Activated CD8-positive, alpha-beta memory T cell treated with anti-CD3 and anti-CD28 coated beads, Interleukin-2, amount 10 ng/mL, durations not matched to agents 7 days and 5 days (primary cell): Measurements from ENCODE around the gene ANKRD35. TPM values are rescaled to one million over a fixed set of nuclear protein-coding genes. Genes with fewer than 3 reads are reported as not detected.

Source experiments
- ATAC-seq: fragments of 150-1000 bp; cut with Tn5 transposase; one replicate; pipeline ENCODE4 v1.10.0; 2021; ENCODE audit warnings: moderate library complexity
- CTCF ChIA-PET: fragments of 350-600 bp; sonication (Branson Sonifier 250); formaldehyde crosslinking; loops from one replicate; lab custom pipeline; 2021; ENCODE audit warnings: antibody characterized with exemption; lab: Charles Lee
- DNase-seq: peaks from one replicate; pipeline ENCODE4 v3.0.0-alpha.2; 2020
- H3K27ac Mint-ChIP-seq: one replicate; pipeline ENCODE4 v1.8.0; 2021; ENCODE audit warnings: mild to moderate bottlenecking, mixed read lengths
- H3K27me3 Mint-ChIP-seq: one replicate; pipeline ENCODE4 v1.8.0; 2021; ENCODE audit warnings: mixed read lengths
- H3K36me3 Mint-ChIP-seq: one replicate; pipeline ENCODE4 v1.8.0; 2021; ENCODE audit warnings: mild to moderate bottlenecking, mixed read lengths
- H3K4me1 Mint-ChIP-seq: one replicate; pipeline ENCODE4 v1.8.0; 2021; ENCODE audit warnings: mixed read lengths
- H3K4me3 Mint-ChIP-seq: one replicate; pipeline ENCODE4 v1.8.0; 2021; ENCODE audit warnings: mild to moderate bottlenecking, moderate library complexity, mixed read lengths
- H3K9me3 Mint-ChIP-seq: one replicate; pipeline ENCODE4 v1.8.0; 2022; ENCODE audit warnings: low read depth, mixed read lengths
- total RNA-seq, 2 experiments: library from RNA; stranded (reverse); gene quantifications; one replicate each; pipeline ENCODE4 v1.2.3, GENCODE V29; 2021

Gene ANKRD35
- total RNA-seq, 2 experiments from 2014 or later = 1.1 to 1.4 TPM

DNA sequence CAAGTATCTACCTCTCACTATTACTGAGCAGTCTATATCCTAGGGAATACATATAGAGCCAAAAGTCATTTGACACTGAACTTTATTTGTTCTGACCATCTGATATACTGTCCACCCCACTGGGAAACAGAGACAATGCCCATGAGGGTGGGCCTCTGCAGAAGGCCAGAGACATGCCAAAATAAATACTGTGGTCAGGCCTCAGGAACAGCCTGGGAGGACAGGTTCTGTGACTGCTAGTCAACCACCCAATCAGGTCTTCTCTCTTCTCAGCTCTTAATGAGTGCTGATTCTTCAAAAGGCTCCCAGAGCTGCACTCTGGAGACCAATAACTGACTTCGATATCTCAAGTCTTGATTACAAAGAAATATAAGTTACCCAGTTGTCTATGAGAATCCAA lies 5.5 kb upstream of the ANKRD35 start:
- CTCF ChIA-PET = interaction anchor here (0.7 to 4.1 kb wide), 31 partner anchors 10 to 136 kb away, joined by 3 to 31 read pairs (median 5); partner anchors contain the start of genes HJV, ITGA10, LIX1L and NUDT17
- no peaks in the 10 kb centered on the region for H3K9me3 Mint-ChIP-seq
- no peaks in the 10 kb centered on the region for H3K36me3 Mint-ChIP-seq
- peaks cover 5% of the 10 kb centered on the region for H3K27me3 Mint-ChIP-seq
- peaks cover 4% of the 10 kb centered on the region for H3K4me1 Mint-ChIP-seq
- H3K4me3 Mint-ChIP-seq = no peak overlapping the region
- DNase-seq (no peak), ATAC-seq (no peak)
- no peak overlapping the region for H3K27ac Mint-ChIP-seq

DNA sequence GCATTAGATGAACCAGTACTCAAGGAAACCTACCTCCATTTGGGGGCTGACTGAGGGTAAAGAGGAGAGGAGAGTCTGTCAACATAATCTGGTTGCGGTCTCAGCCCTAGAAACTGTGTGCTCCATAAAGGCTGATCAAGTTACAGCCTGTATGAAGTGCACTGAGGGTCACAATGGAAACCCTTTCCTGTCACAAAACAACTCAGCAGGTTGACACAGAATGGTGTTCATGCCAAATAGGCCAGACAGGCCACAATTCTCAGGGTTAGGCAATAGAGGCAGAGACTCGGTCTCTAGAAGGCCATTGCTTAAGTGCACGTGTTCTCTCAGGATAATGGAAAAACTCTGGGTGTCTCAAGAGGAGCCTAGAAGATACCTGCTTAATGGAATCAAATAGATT lies 4.1 kb upstream of the ANKRD35 start:
- no peak for ATAC-seq
- no peak for DNase-seq
- H3K36me3 Mint-ChIP-seq = no peaks in the 10 kb centered on the region
- H3K4me1 Mint-ChIP-seq = peaks cover 14% of the 10 kb centered on the region
- CTCF ChIA-PET = interaction anchor here (1.1 to 4.1 kb wide), 2 partner anchors 30 to 44 kb away, joined by 3 to 31 read pairs; partner anchors contain the start of gene NUDT17
- no peak overlapping the region for H3K27ac Mint-ChIP-seq
- H3K27me3 Mint-ChIP-seq = peaks cover 14% of the 10 kb centered on the region
- no peaks in the 10 kb centered on the region for H3K9me3 Mint-ChIP-seq
- H3K4me3 Mint-ChIP-seq = no peak overlapping the region

DNA sequence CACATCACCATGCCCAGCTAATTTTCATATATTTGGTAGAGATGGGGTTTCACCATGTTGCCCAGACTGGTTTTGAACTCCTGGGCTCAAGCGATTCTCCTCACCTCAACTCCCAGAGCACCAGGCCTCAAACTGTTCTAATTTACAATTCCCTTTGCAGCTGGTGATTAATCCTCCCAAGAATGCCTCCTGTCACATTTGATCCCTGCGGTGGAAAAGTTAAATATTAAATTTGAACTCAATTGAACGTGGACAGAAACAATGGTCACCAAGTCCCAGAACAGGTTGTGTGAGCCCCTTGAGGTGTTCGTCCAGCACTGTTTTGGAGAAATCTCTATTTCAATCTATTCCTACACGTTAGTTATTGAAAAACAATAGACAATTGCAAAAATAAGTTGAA lies 2.0 kb upstream of the ANKRD35 start:
- DNase-seq = no peak
- no peaks in the 10 kb centered on the region for H3K9me3 Mint-ChIP-seq
- peaks cover 32% of the 10 kb centered on the region for H3K27me3 Mint-ChIP-seq
- H3K27ac Mint-ChIP-seq = no peak overlapping the region
- CTCF ChIA-PET = interaction anchor here (0.7 to 1.3 kb wide), 2 partner anchors 42 to 92 kb away, joined by 3 to 4 read pairs; partner anchors contain the start of gene NUDT17
- no peaks in the 10 kb centered on the region for H3K36me3 Mint-ChIP-seq
- peaks cover 16% of the 10 kb centered on the region for H3K4me1 Mint-ChIP-seq
- no peak for ATAC-seq
- no peak overlapping the region for H3K4me3 Mint-ChIP-seq

DNA sequence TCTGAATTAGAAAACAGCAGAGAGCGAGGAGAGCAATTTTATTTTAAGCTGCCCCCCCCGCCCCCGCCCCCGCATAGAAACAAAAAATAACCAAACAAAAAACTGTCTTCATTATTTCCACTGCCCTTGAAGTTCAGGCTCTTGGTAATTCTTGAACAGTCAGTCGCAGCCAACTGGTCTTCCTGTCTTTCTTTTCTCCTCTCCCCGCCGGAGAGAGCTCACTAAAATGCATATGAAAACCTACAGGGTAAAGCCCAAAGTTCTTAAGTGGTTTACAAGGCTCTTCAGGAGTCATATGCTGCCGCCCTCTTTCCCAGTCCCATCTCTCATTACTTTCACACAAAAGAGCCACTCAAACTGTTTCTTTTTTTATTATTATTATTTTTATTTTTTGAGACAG lies 1.1 kb upstream of the ANKRD35 start:
- no peak for DNase-seq
- Mint-ChIP-seq H3K27me3 (peaks cover 34% of the 10 kb centered on the region), H3K27ac (no peak overlapping the region), H3K9me3 (no peaks in the 10 kb centered on the region), H3K4me1 (peaks cover 16% of the 10 kb centered on the region), H3K4me3 (peak overlapping the region; percentile 28), H3K36me3 (no peaks in the 10 kb centered on the region)
- CTCF ChIA-PET = interaction anchor here (0.6 to 5.2 kb wide), 5 partner anchors 22 to 93 kb away, joined by 3 to 26 read pairs (median 3); partner anchors contain the start of gene NUDT17
- no peak for ATAC-seq

DNA sequence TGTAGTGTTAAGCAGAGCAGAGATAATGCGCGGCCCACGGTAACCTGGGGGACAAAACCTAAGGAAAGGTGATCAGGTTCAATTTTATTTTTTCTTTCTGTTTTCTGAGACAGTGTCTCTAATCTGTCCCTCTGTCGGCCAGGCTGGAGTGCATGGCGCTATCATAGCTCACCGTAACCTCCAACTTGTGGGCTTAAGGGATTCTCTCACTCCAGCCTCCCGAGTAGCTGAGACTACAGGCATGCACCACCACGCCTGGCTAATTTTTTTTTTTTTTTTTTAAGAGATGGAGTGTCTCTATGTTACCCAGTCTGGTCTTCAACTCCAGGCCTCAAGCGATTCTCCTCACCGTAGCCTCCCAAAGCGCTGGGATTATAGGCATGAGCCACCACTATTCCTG lies 724 bp upstream of the ANKRD35 start:
- peaks cover 34% of the 10 kb centered on the region for H3K27me3 Mint-ChIP-seq
- no peaks in the 10 kb centered on the region for H3K36me3 Mint-ChIP-seq
- DNase-seq = no peak
- H3K4me1 Mint-ChIP-seq = peaks cover 16% of the 10 kb centered on the region
- H3K27ac Mint-ChIP-seq = no peak overlapping the region
- CTCF ChIA-PET = interaction anchor here (0.6 to 5.2 kb wide), 5 partner anchors 13 to 93 kb away, joined by 3 to 26 read pairs (median 3); partner anchors contain the start of gene NUDT17
- peak overlapping the region; percentile 74 for H3K4me3 Mint-ChIP-seq
- H3K9me3 Mint-ChIP-seq = no peaks in the 10 kb centered on the region
- no peak for ATAC-seq

DNA sequence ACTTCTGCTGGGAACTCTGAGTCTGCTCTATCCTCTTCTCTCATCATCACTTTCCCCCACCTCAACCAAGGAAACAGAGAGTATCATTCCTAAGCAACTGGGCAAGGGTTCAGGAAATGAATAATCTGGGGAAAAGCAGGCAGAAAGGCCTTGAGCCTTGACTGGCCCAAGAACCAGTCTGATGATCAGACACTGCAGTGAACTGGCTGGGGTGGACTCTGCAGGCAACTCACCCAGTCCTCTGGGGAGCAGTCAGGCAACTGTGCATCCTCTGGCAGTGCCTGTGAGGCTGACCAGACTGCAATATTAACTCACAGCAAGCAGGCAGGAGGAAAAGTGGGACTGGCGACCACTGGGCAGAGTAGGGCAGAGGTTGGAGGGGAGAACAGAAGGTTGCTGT lies 991 bp downstream of the ANKRD35 start:
- Mint-ChIP-seq H3K4me1 (peaks cover 16% of the 10 kb centered on the region), H3K4me3 (no peak overlapping the region), H3K27ac (no peak overlapping the region), H3K36me3 (no peaks in the 10 kb centered on the region), H3K27me3 (peaks cover 41% of the 10 kb centered on the region), H3K9me3 (no peaks in the 10 kb centered on the region)
- CTCF ChIA-PET = interaction anchor here (0.7 to 5.2 kb wide), 4 partner anchors 8 to 111 kb away, joined by 3 to 26 read pairs (median 8); partner anchors contain the start of genes ITGA10 and NUDT17
- no peak for ATAC-seq
- no peak for DNase-seq

DNA sequence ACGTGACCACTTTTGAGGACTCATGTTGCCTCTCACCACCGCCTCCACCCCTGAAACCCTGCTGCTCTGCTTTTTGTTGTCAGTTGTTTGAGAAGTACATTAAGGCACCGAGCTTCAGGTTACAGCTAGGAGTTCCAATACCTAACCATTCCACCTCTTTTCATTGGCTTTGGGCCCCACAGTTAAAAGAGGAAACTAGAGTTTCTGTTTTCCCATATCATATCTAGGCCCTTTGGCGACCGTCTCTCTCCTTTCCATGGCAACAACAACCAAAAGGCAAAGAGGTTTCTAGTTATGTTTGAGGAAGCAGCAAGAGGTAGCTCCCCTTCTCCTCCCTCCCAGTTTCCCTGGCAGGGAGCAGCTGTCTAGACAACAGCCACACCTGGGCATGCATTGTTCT lies 5.9 kb downstream of the ANKRD35 start:
- CTCF ChIA-PET = interaction anchor here (2.2 to 3.8 kb wide), 4 partner anchors 12 to 34 kb away, joined by 8 to 17 read pairs (median 13); partner anchors contain the start of genes ITGA10 and NUDT17
- Mint-ChIP-seq H3K36me3 (no peaks in the 10 kb centered on the region), H3K27ac (no peak overlapping the region), H3K27me3 (peaks cover 47% of the 10 kb centered on the region), H3K9me3 (no peaks in the 10 kb centered on the region), H3K4me1 (peaks cover 5% of the 10 kb centered on the region), H3K4me3 (no peak overlapping the region)
- DNase-seq = no peak
- ATAC-seq = no peak

DNA sequence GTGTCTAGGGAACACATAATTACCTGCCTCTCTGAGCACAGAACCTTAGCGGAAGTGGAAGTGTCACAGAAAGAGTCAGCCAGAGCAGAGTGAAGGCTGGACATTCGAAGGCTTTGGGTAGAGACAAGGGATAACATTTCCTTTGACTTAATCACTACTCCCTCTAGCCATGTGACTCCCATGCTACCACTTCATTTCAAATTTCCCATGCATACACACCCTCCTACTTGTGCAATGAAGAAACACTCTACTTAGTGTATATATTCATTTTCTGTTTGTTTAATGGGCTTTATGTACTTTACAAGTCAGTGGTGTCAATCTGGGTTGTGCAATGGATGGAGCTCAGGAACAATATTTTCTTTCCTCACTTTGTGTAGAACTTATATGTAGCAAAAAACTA lies 6.9 kb downstream of the ANKRD35 start:
- Mint-ChIP-seq H3K27me3 (peaks cover 47% of the 10 kb centered on the region), H3K36me3 (no peaks in the 10 kb centered on the region), H3K4me3 (no peak overlapping the region), H3K9me3 (no peaks in the 10 kb centered on the region), H3K27ac (no peak overlapping the region), H3K4me1 (peaks cover 2% of the 10 kb centered on the region)
- no peak for DNase-seq
- CTCF ChIA-PET = interaction anchor here (0.8 to 2.4 kb wide), 5 partner anchors 13 to 33 kb away, joined by 3 to 9 read pairs (median 4); partner anchors contain the start of genes ITGA10, NUDT17 and PIAS3
- no peak for ATAC-seq

DNA sequence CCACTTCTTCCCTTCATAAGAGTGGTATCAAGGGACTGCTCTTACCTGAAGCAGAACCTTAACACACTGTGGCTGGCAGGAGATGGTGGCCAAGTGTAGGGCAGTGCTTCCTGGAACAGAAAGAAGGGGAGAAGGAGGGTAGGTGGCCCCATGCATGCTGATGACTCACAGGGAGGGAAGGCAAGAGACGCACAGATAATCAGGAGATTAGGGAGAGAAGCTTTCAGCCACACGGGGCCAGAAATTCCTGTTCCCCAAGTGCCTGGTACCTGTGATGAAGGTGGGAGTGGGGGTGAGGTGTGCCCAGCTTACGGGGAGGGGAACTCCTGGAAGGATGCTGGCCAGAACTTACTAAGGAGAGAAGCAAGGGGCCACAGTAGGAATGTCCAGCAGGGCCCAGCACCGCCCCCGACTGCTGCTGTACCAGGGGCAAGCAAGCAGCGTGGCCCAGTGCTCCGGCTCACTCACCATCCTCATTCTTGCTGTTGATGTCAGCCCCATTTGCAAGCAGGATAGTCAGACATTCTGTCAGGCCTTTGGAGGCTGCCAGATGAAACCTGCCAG lies 7.7 kb downstream of the ANKRD35 start:
- peaks cover 49% of the 10 kb centered on the region for H3K27me3 Mint-ChIP-seq
- H3K9me3 Mint-ChIP-seq = no peaks in the 10 kb centered on the region
- H3K4me3 Mint-ChIP-seq = no peak overlapping the region
- DNase-seq (no peak), ATAC-seq (no peak)
- H3K4me1 Mint-ChIP-seq = peaks cover 3% of the 10 kb centered on the region
- no peak overlapping the region for H3K27ac Mint-ChIP-seq
- no peaks in the 10 kb centered on the region for H3K36me3 Mint-ChIP-seq
- CTCF ChIA-PET = interaction anchor here (0.8 to 2.0 kb wide), 4 partner anchors 14 to 33 kb away, joined by 3 to 5 read pairs (median 4); partner anchors contain the start of genes NUDT17 and PIAS3

DNA sequence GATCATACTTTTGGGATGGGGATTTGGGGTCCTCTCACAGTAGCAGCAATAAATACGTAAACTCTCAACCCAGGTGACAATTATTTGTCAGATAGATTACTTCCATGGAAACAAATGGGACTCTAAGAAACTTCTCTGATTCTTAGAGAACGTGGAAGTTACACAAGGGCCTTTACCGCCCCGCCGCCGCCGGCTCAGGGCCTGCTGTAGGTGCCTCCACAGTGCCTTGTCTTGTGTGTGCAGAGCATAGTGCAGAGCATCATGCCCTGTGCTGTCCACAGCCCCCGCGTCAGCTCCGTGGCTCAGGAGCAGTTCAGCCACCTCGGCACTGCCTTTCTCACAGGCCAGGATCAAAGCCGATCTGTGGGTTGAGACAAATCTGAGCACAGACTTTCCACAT lies 11.0 kb downstream of the ANKRD35 start:
- Mint-ChIP-seq H3K9me3 (no peaks in the 10 kb centered on the region), H3K36me3 (no peaks in the 10 kb centered on the region), H3K27me3 (peaks cover 46% of the 10 kb centered on the region), H3K4me3 (no peak overlapping the region), H3K4me1 (peaks cover 19% of the 10 kb centered on the region), H3K27ac (no peak overlapping the region)
- ATAC-seq = no peak
- no peak for DNase-seq
- CTCF ChIA-PET = interaction anchor here (1.5 to 9.3 kb wide), 3 partner anchors 15 to 144 kb away, joined by 3 to 83 read pairs (median 51); partner anchors contain the start of genes NUDT17 and PIAS3

DNA sequence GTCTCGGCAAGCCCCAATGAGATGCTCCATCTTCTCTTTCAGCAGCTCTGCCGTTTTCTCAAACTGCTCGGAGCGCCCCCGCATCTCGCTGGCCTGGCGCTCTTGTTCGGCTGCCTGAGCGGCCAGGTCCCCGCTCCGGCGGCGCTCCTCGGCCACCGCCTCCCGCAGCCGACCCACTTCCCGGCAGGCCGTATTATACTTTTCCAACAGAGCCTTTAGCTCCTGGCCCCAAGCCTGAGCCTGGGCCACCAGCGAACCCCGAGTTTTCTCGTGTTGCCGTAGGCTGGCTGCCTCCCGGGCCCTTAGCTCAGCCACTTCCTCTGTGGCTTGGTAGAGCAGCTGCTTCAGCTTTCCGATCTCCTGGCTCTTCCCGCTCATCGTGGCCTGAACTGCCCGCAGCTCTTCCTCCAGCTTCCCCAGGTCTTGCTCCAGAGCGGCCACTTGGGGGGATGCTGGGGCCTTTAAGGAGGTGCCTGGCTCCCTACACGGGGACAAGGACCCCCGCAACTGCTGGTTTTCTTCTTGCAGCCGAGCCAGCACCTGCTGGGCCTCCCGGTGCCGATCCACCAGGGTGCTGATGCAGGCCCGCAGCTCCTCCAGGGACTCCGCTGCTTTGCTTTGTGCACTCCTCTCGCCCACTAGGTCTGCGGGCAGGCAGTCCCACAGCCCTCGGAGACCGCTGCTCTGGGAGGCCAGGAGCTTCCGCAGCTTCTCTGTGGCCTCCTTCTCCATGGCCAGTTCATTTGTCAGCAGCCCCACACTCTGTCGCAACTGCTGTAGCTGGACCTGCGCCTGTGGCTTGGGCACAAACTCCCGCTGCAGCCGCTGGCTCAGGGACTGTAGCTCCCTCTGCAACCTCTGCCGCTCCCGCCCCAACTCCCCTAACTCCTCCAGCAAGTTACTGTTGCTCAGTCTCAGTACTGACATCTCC lies 13.4 kb downstream of the ANKRD35 start:
- Mint-ChIP-seq H3K4me3 (peak overlapping the region; percentile 73), H3K36me3 (no peaks in the 10 kb centered on the region), H3K4me1 (peaks cover 17% of the 10 kb centered on the region), H3K27ac (peak overlapping the region; percentile 41), H3K9me3 (no peaks in the 10 kb centered on the region), H3K27me3 (peaks cover 41% of the 10 kb centered on the region)
- ATAC-seq (peak; percentile 88), DNase-seq (peak; percentile 70)
- CTCF ChIA-PET = interaction anchor here (0.6 to 9.3 kb wide), 10 partner anchors 10 to 163 kb away, joined by 3 to 83 read pairs (median 4); partner anchors contain the start of genes NUDT17 and PIAS3

DNA sequence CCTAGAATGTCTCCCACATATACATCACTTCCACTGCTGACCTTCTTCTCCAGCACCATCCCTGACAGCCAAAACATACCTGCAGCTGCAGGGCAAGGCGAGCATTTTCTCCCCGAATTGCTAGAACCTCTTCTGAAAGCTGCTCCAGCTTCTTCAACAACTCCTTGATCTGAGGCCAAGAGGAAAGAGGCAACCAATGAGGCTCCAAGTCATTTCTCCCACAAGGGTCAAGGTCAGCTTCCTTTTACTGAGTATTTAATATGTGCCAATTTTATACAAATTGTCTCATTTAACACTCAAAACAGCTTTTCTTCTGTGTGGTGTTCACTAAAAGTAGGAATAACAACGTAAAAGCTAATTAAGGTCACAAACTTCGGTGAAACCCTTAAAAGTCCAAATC lies 17.4 kb downstream of the ANKRD35 start:
- H3K36me3 Mint-ChIP-seq = no peaks in the 10 kb centered on the region
- H3K27ac Mint-ChIP-seq = no peak overlapping the region
- H3K9me3 Mint-ChIP-seq = no peaks in the 10 kb centered on the region
- H3K4me3 Mint-ChIP-seq = no peak overlapping the region
- CTCF ChIA-PET = interaction anchor here (1.1 to 9.3 kb wide), 5 partner anchors 9 to 59 kb away, joined by 3 to 83 read pairs (median 4); partner anchors contain the start of genes NUDT17, PIAS3 and RBM8A
- ATAC-seq = no peak
- peaks cover 27% of the 10 kb centered on the region for H3K27me3 Mint-ChIP-seq
- DNase-seq = no peak
- H3K4me1 Mint-ChIP-seq = peaks cover 17% of the 10 kb centered on the region
